HG02642 (cell line): ENCODE results near the gene CORO7.
A peak's percentile ranks its signal among the peaks of the same experiment; 100 is the strongest.

Source experiments
- ATAC-seq: cut with Tn5 transposase; IDR thresholded peaks from one replicate; pipeline ENCODE4 v1.9.1; 2021; ENCODE audit warnings: mild to moderate bottlenecking; ENCODE audit not compliant: unreplicated experiment, poor library complexity

Gene CORO7

DNA sequence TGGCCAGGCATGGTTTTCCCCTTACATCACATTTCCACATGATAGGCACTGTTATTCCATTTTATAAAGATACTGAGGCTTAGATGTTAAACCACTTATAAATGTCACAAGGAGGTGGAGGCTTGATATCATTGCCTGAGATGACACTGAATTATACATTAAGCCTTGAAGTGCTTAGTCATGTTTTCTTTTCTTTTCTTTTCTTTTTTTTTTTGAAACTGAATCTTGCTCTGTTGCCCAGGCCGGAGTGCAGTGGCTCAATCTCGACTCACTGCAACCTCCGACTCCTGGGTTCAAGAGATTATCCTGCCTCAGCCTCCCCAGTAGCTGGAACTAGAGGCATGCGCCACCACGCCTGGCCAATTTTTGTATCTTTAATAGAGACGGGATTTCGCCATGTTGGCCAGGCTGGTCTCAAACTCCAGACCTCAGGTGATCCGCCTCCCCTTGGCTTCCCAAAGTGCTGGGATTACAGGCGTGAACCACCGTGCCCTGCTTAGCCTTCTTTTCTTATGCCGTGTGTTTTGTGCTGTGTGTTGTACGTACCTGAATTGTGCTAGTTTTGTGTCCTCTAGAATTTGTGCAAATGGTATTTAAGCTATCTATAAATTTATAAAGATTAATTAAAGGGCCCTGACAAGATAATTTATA lies 10.5 kb upstream of the CORO7 start:
- ATAC-seq, result no peak

DNA sequence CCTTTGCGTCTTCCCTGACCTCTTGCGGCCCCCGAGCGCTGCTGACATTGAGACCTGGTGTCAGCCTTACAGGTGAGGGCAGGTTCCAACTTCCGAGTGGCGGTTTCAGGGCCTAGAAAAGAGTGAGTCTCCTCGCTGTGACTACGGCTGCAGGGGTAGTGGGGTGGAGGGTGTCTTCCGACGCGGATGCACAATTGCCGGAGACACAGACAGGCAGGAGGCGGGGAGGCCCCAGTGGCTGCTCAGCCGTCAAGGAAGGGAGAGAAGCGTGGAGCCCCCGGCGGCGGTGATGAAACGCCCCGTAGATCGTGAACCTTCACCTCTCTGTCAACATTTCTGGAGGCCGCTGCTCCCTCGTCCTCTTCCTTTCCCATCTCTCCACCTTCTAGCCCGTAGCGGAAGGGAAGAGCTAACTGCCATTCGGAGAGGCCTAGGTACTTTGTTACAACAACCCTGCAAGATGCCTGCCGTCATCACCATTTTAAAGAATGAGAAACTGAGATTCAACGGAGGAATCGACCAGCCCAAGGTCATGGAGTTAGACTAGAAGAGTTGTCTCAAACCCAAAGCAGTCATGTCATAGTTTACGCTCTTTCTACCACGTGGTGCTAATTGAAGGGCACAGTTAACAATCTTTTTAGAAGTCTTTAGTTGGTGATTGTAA lies 9.8 kb upstream of the CORO7 start:
- peak; percentile 28 for ATAC-seq

DNA sequence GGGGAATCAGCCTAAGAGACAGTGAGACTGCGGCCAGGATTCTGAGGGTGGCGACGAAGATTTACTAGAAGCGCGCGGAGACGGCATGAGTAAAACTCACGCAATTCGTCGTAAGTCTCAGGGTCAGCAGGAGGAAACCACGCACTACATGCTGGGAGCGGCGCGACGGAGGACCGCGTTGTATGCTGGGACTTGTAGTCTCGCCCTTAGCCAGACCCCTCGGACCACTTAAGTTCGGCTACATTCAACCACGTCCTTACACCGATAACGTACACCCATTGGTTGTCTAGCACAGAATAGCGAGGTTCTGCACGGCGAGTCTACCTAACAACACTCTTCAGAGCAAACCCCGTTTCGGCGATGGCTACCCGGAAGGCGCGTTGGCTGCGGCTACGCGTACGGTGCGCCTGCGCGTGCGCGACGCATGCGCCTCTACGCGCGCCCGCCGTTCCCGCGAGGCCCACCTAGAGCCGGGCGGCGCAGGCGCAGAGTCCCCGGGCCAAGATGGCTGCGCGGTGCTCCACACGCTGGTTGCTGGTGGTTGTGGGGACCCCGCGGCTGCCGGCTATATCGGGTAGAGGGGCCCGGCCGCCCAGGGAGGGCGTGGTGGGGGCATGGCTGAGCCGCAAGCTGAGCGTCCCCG lies 9.1 kb upstream of the CORO7 start, which contains the start of gene DNAJA3:
Gene DNAJA3 (plus strand): TSS at position 491 of the 643 bp plus-strand sequence. CDS start 14 bp downstream, at position 505.
- peak; percentile 89 for ATAC-seq

DNA sequence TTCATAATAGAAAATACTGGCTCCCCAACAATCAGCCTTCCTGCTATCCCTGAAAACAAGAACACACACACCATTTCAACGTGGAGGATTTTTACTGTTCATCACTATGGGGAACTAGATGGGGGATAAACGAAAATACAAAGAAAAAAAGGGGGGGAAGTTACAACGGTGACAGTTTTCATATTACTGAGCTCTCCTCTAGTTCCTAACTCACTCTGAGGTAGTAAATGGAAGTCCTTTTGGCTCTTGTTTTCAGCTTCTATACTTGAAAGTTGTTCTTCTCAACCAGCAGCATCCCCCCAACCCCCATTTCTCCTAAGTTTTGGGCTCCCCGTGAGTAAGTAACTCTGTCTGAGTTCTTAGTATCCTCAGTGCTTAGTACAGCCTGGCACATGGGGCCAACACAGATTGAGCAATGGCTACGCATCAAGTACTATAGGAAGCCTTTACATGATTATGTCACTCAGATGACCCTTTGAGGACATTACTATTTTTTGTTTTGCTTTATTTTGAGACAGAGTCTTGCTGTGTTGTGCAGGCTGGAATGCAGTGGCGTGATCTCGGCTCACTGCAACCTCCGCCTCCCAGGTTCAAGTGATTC lies 4.2 kb upstream of the CORO7 start:
- no peak for ATAC-seq

DNA sequence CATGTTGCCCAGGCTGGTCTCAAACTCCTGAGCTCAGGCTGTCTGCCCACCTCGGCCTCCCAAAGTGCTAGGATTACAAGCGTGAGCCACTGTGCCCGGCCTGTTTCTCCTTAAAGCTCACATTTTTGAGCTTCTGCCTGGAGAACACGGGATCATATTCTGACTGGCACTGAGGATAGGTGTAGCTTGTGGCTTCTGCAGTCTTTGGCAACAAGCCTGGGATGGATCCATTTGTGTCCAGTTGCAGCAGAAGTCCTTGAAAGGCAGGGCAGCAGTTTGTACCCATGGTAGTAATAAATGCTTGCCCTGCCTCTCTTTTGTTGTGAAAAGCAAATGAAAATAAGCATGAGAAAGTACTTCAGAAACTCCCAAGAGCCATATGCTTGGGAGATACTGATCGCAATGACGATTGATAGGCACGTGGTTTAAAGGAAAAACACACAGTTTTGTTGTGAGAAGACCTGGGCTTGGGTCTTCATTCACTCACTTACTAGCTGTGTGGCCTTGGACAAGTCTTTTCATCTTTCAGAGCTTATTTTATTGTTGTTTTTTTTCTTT lies 3.1 kb upstream of the CORO7 start:
- ATAC-seq, result no peak

DNA sequence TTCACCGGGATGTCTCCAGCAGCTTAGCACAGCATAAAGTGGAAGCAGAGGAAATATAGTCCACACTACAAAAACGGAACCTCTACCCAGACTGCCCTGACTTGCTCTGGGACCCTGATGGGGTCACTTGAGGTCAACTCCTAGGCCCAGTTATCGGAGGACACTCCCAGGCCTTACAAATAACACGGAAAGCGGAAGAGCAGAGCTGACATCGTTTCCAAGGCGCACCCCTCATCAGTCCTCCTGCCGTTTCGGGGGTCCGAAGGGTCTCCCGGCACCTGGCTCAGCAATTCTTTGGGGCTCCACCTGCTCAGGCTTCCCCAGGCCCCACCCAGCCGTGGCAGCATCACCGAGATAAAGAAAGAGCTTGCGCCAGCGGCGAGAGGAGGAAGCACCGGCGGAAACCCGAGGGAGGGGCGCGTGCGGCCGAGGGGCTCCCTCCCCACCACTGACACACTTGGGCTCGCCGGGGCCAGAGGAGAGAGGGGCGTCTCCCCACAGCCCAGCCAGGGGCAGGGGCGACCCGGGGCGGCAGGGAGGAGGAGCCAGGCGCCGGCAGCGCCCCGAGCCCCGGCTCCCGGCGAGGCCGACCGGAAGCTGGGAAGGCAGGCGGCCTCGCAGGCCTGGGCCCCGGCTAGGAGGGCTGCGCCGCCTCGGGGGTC lies 727 bp downstream of the CORO7 start:
- ATAC-seq, result peak; percentile 14

DNA sequence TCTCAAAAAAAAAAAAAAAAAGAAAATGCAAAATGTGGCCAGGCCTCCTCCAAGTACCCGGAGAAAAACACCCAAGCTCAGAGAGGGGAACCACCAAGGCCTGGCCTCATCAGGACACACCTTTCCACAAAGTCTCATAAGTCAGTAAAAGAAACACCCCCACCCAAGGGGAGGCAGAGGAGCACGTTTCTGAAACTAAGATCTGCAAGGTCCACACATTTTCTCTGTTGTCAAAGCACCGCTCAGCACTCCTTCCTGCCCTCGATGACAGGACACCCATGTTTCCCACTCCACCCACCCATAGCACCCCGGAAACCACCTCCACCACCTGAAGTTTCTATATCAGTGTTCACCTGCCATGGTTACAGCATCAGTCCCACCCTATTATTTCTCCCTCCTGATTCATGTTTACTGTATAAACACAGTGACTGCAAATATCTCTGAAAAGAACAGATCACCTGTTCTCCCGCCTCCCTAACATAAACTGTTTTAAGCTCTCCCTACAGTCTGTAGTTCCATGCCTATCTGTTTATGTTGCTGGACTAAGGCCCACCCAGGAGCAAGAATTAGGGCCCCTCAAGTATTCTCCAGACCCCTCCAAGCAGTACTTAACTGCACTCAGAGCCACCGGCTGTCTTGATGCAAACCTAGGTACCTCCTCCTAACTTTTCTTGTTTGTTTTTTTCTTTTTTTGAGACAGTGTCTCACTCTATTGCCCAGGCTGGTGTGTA lies 2.0 kb downstream of the CORO7 start:
- peak; percentile 55 for ATAC-seq

DNA sequence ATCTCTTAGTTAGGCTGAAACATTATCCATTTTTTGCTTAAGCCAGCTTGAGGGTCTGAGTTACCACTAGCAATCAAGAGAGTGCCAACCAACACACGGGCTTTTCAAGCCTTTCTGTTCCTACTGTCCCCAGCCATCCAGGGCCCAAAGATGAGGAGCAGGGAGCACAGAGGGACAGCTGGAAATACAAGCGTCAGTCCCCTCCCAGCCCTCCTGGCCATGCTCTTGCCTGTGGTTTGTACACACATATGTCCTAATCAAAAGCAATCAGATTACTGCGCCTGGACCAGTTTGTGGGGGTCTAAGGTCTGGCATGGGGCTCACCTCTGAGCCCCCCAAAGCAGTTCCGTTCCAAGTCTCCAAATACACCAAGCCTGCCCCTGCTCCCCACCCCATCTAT lies 3.5 kb downstream of the CORO7 start:
- no peak for ATAC-seq

DNA sequence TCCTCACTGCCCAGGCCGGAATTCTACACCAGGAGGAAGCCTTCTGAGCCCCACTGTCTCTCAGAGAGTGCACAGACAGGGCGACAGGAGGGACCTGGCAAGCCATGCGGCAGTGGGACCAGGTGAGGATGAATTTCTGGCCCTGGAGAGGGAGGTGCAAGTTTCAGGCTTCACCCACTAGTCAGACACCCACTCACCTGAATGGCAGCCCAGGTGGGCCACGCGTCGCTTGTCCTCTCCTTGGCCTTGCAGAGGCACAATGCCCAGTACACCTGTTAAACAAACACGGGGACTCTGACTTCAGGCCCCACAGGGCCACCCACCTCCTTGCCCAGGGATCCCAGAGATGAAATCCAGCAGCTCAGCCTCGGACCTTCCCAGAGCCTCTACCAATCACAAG lies 4.2 kb downstream of the CORO7 start:
- no peak for ATAC-seq

DNA sequence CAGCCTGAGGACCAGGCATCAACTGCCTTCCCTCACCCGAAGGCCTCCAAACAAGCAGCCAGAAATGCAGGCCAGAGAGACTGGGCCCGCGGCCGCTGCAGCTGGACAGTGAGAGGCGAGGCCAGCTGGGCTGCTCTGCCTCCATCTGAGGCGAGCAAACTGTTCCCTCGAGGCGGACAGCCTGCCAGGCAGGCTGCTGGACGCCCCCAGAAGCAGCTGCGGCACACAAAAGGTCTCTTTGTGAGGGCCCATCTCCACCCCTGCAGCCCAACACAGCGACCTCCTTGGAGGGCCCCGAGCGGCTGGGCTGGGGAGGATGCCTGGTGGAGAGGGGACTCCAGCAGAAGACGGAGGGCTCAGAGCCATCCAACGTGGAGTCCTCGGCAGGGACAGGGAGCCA lies 4.7 kb downstream of the CORO7 start:
- ATAC-seq, result no peak

DNA sequence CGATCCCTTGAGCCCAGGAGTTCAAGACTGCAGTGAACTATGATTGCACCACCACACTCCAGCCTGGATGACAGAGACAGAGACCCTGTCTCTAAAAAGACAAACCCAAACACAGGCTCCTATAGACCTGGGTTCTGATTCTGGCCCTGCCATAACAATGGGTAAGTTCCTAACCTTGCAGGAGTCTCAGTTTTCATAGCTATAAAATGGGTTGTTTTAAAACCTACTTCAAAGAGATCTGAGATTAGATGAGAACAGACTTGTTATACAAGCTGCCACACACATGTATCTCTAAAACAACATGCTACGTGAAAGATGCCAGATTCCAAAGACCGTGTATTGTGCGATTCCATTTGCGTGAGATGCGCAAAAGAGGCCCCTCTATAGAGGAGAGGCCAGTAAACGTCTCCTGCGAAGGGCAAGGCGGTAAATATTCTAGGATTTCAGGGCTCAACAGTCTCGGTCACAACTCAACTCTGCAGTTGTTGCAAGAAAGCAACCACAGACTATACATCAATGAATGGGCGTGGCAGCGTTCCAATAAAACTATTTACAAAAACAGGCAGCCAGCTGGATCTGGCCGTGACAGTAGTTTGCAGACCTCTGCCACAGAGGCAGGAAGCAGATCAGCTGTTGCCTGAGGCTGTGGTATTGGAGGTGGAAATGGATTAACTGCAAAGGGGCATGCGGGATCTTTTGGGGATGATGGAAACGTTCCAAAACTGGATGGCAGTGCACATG lies 5.9 kb downstream of the CORO7 start:
- no peak for ATAC-seq

DNA sequence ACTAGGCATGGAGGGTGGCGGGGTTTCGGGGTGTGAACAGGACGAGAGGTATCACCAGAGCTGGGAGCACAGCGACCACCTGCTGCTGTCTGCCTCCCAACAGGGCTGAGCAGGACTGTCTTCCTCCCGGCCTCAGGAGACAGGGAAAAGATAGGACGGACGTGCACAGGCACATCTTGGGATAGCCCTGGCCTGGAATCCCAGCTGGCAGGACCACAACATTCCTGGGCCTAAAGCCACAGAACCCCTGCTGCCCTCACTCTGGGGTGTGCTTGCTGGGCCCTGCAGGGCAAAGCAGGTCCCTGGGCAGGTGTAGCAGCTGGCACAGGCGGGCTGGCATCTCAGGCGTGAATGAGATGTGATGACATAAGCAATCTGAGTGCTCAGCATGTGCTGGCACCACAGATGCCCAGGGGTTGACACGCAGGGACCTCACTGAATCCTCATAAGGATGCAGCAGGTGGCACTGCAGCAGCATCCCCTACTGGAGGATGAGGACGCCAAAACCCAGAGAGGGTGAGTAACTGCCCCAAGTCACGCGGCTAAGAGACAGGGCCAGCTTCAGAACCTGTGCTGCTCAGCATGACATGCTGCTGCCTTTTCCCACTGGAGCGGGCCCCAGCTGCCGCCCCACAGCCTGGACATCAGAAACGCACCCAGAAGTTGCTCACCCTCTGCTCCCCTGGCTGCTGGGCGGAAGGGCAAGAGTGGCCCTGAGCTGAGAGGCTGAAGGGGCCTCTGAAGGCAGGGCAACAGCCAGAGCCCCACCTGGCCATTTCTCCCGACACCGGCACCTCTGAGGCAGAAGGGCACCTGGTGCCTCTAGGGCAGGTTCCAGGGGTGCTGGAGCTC lies 7.1 kb downstream of the CORO7 start:
- no peak for ATAC-seq

DNA sequence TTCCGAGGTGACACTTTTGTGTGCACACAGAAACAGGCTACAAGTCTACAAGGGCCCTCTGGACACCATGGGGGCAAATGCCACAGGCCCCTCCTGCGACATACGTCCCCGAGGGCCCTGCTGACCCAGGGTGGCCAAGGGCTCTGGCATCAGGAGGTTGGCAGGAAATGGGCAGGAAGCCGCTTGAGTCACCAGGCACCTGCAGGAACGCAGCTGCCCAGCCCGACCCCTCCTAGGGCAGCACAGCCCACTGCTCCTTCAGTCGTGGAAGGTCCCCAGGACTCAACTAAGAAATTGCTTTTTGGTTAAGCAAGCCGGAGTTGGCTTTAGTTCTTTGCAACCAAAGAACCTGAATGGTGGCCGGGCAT lies 8.1 kb downstream of the CORO7 start:
- ATAC-seq, result no peak

DNA sequence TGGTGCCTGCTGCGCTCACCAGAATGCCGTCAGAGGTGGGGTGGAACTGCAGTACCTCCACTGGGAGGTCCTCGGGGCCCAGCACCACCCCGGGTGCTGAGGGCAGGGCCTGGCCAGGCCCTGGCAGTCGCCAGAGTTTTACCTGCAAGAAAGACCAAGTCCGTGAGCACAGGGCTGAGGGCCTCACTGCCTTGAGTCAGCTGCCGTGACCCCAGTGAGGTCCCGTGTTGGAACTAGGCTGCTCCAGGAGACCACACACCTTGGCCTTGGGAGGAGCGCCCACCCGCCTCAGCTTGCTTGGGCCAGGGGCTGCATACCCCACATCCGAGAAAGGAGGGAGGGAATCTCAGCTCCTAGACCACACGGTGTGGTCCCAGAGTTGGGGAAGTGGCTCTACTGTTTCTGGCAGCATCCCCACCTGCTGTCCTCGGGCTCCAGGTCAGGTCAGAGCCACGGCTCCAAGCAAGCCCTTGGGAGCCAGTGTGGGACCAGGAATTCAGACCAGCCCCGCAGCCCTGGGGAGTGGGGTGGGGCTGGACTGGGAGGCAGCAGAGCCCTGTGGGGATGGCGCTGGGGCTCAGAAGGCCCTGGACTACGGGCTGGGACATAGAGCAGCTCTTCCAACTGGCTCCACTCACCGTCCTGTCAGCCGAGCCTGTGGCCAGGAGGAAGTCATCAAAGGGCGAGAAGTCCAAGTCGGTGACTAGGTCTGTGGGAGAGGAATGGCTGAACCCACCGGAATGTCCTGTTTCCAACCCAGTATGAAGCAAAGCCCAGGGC lies 8.7 kb downstream of the CORO7 start:
- no peak for ATAC-seq

DNA sequence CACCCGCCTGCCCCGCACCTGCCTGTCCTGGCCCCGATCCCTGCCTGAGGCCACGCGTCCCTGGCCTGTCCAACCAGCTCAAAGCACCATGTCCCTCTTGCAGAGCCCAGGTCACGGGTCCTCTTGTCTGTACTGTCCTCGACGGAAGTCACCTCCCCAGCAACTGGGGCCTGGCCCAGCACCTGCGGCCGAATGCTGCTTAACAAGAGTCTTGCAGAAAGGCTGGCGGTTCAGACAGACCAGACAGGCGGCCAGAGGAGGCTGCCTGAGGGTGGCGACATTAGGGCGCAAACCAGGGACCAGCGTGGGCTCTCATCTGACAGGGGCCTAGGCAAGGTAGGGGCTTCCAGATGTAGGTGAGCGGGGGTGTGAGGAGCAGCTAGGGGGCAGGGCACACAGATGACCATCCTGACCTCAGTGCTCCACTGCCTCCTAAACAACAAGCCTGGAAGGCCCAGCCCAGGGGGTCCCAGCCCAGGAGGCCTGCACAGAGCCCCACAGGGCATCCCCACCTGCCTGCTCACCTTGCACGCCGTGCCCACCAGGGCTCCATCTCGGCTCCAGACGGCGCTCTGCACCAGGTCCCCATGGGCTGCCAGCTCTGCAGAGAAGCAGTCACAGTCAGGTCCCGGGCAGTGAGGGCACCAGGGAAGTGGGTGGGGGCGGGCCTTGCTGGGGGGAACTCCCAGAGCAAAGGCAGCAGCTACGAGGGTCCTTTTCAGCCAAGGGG lies 11.3 kb downstream of the CORO7 start:
- ATAC-seq, result no peak

DNA sequence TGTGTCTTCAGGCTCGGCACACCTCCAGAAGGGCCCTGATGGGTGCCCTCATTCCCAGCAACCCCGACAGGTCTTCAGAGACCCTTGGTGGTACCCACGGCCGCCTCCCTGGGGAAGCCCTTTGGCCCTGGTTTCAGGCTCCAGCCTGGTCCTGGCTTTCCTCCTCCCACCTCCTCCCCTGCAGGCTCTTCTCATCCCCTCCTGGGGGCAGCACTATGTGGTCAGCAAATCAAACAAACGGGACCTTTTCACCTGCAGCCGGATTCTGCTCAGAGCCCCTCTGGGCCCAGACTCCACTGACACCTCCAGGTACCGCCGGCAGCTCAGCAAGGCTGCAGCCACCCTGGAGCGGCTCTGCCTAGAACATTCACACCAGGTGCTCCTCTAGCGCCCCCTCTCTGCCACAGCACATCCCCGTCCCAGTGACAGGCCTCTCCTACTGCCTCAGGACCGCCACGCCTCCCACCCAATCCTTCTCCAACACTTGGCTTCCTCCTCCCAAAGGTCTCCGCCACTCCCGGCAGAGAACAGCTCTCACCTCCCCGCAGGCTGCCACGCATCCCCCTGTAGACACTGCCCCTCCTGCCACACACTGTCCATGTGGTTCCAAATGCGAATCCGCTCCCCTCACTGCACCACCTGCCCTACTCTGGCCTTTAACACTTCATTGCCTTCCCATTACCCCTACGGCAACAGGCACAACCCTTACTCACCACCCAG lies 12.0 kb downstream of the CORO7 start:
- no peak for ATAC-seq
